Suprapubic skin (tissue), 4 donors: Measurements from ENCODE around the gene TMEM45B. TPM values are rescaled to one million over a fixed set of nuclear protein-coding genes. Genes with fewer than 3 reads are reported as not detected.
A peak's percentile ranks its signal among the peaks of the same experiment; 100 is the strongest.
"Not testable (repeated sequence)": the region's sequence is repeated elsewhere in the genome, so short reads cannot be mapped to it uniquely, and the experiment has no call there.

Experiments used
- DNase-seq, 2 donors: peaks; one replicate each; pipeline ENCODE4 v3.0.0-alpha.2; 2019; ENCODE audit warnings: low spot score in 2 of 2
- H3K27ac ChIP-seq: fragments of 200-600 bp; sonication (generic); one replicate; pipeline ENCODE4 v1.5.1; 2019
- H3K27me3 ChIP-seq: fragments of 200-600 bp; sonication (generic); one replicate; pipeline ENCODE4 v1.5.1; 2019
- H3K36me3 ChIP-seq: fragments of 200-600 bp; sonication (generic); one replicate; pipeline ENCODE4 v1.5.1; 2019
- H3K4me1 ChIP-seq: fragments of 200-600 bp; sonication (generic); one replicate; pipeline ENCODE4 v1.5.1; 2019
- H3K4me3 ChIP-seq: fragments of 200-600 bp; sonication (generic); one replicate; pipeline ENCODE4 v1.5.1; 2019; ENCODE audit warnings: mild to moderate bottlenecking
- H3K9me3 ChIP-seq: fragments of 200-600 bp; sonication (generic); one replicate; pipeline ENCODE4 v1.5.1; 2019
- CTCF ChIP-seq, 2 donors: fragments of 200-600 bp in 1 of 2; fragments of 450-650 bp in 1 of 2; sonication (generic) in 1 of 2; IDR thresholded peaks; one replicate each; pipeline ENCODE4 v1.5.1; 2016 to 2019; ENCODE audit warnings: antibody characterized with exemption in 2 of 2, mild to moderate bottlenecking in 1 of 2, moderate library complexity in 1 of 2
- EP300 ChIP-seq: sonication (generic); formaldehyde crosslinking; IDR thresholded peaks from one replicate; pipeline ENCODE4 v1.6.1; 2017; ENCODE audit warnings: antibody characterized with exemption
- POLR2A ChIP-seq, 2 donors: fragments of 450-650 bp; IDR thresholded peaks; one replicate each; pipeline ENCODE4 v1.6.1; 2017; ENCODE audit warnings: antibody characterized with exemption in 2 of 2, mild to moderate bottlenecking in 2 of 2, moderate library complexity in 2 of 2
- POLR2AphosphoS5 ChIP-seq, 3 donors: sonication (generic); formaldehyde crosslinking; IDR thresholded peaks; one replicate each; pipeline ENCODE4 v1.6.1; 2017; ENCODE audit warnings: antibody characterized with exemption in 3 of 3
- WGBS: methylation state at CpG from one replicate; pipeline ENCODE4 v1.1.5; 2018; 5-methylcytosine and 5-hydroxymethylcytosine counted together
- total RNA-seq, 4 donors: library from RNA; depleted of rRNA; stranded (reverse); fragments of >200 nt; gene quantifications; one replicate each; pipeline ENCODE4 v1.1.0, GENCODE V29; 2016

Gene TMEM45B
- total RNA-seq, 4 donors from 2014 or later, result 19.9 to 42.0 (median 35.9) TPM

DNA sequence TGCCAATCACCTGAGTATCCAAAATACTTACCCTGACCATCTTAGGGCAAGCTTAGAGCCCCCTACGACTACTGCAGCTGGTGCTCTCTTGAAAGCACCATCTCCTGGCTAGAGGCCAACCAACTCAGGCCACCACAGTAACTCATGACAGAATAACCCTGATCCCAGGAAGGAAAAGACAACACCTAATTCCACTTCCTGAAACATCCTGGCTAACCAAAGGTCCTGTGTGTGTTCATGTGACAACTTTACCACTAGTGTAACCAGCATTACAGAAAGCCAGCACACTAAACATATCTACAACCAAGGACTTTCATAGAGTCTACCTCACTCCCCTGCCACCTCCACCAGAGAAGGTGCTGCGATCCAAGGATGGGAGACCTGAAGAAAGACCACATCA is 17.4 kb upstream of the TMEM45B start:
- Histone ChIP-seq H3K27ac (no peak overlapping the region), H3K9me3 (no peaks in the 10 kb centered on the region), H3K27me3 (no peaks in the 10 kb centered on the region), H3K4me1 (no peaks in the 10 kb centered on the region), H3K4me3 (no peak overlapping the region), H3K36me3 (no peaks in the 10 kb centered on the region)
- WGBS, result 88% methylated on average over 2 of the region's 2 CpGs
- TF ChIP-seq POLR2AphosphoS5 (IDR thresholded peaks at IDR 0.05) (no peak), POLR2A (IDR thresholded peaks at IDR 0.05) (no peak), EP300 (no peak), CTCF (IDR thresholded peaks at IDR 0.05) (no peak)
- no peak for DNase-seq

DNA sequence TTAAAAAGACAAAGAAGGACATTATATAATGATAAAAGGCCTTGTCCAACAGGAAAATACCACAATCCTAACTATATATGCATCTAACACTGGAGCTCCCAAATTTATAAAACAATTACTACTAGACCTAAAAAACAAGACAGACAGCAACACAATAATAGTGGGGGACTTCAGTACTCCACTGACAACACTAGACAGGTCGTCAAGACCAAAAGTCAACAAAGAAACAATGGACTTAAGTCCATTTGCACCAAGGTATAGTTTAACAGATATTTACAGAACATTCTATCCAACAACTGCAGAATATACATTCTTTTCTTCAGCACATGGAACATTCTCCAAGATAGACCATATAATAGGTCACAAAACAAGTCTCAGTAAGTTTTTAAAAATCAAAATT is 15.5 kb upstream of the TMEM45B start:
- 56% methylated on average over 1 of the region's 1 CpG for WGBS
- DNase-seq, H3K4me3 ChIP-seq, H3K27me3 ChIP-seq, H3K36me3 ChIP-seq, H3K9me3 ChIP-seq, H3K4me1 ChIP-seq, H3K27ac ChIP-seq: not testable (repeated sequence)

DNA sequence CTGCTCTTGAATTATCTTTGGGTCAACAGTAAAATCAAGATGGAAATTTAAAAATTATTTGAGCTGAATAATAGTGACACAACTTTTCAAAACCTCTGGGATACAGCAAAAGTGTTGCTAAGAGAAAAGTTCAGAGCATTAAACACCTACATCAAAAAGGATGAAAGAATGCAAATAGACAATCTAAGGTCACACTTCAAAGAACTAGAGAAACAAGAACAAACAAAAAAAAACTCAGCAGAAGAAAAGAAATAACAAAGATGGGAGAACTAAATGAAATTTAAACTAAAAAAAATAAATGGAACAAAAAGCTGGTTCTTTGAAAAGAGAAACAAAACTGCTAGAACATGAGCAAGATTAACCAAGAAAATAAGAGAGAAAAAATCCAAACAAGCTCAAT is 15.0 kb upstream of the TMEM45B start:
- Histone ChIP-seq H3K27ac (no peak overlapping the region), H3K9me3 (no peaks in the 10 kb centered on the region), H3K4me1 (no peaks in the 10 kb centered on the region), H3K36me3 (no peaks in the 10 kb centered on the region), H3K27me3 (no peaks in the 10 kb centered on the region), H3K4me3 (no peak overlapping the region)
- no peak for DNase-seq
- TF ChIP-seq POLR2A (IDR thresholded peaks at IDR 0.05), result no peak
- no peak for TF ChIP-seq CTCF (IDR thresholded peaks at IDR 0.05)
- no peak for TF ChIP-seq POLR2AphosphoS5 (IDR thresholded peaks at IDR 0.05)
- no peak for TF ChIP-seq EP300

DNA sequence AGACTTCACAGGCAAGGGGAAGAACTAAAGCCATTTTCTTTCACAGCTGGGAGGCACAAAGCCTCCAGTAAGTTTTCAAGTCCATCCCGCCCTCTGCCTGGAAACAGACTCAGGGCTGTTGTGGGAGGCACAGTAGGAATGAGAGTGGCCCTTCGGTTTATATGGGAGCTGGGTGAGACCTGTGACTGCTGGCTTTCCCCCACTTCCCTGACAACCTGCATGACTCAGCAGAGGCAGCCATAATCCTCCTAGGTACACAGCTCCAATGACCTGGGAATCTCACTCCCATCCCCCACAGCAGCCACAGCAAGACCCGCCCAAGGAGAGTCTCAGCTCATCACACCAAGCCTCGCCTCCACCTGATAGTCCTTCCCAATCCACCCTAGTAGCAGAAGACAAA is 12.1 kb upstream of the TMEM45B start:
- H3K9me3 ChIP-seq, result no peaks in the 10 kb centered on the region
- no peaks in the 10 kb centered on the region for H3K27me3 ChIP-seq
- TF ChIP-seq CTCF (IDR thresholded peaks at IDR 0.05) (no peak), POLR2A (IDR thresholded peaks at IDR 0.05) (no peak), EP300 (no peak), POLR2AphosphoS5 (IDR thresholded peaks at IDR 0.05) (no peak)
- H3K4me1 ChIP-seq, result no peaks in the 10 kb centered on the region
- no peaks in the 10 kb centered on the region for H3K36me3 ChIP-seq
- no peak for DNase-seq
- 60% methylated on average over 4 of the region's 4 CpGs for WGBS
- H3K27ac ChIP-seq, result peak overlapping the region; percentile 15
- H3K4me3 ChIP-seq, result no peak overlapping the region

DNA sequence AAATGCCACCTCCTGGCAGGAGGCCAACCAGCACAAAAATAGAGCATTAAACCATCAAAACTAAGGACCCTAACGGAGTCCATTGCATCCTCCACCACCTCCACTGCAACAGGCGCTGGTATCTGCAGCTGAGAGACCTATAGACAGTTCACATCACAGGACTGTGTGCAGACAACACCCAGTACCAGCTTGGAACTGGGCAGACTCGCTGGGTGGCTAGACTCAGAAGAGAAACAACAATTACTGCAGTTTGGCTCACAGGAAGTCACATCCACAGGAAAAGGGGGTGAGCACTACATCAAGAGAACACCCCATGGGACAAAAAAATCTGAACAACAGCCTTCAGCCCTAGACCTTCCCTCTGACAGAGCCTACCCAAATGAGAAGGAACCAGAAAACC is 11.6 kb upstream of the TMEM45B start:
- Histone ChIP-seq H3K4me1 (no peaks in the 10 kb centered on the region), H3K9me3 (no peaks in the 10 kb centered on the region), H3K27me3 (no peaks in the 10 kb centered on the region), H3K27ac (no peak overlapping the region), H3K36me3 (no peaks in the 10 kb centered on the region), H3K4me3 (no peak overlapping the region)
- TF ChIP-seq CTCF (IDR thresholded peaks at IDR 0.05) (no peak), POLR2A (IDR thresholded peaks at IDR 0.05) (no peak), EP300 (no peak), POLR2AphosphoS5 (IDR thresholded peaks at IDR 0.05) (no peak)
- 69% methylated on average over 3 of the region's 3 CpGs for WGBS
- DNase-seq, result no peak

- H3K27me3 ChIP-seq, H3K4me1 ChIP-seq, H3K36me3 ChIP-seq, H3K4me3 ChIP-seq, DNase-seq, H3K27ac ChIP-seq, H3K9me3 ChIP-seq: not testable (repeated sequence)
- WGBS, result 80% methylated on average over 2 of the region's 2 CpGs
Measured at GRCh38 chr11:129808241-129808640, 7.4 kb upstream of the TMEM45B start.
